Heart right ventricle (tissue), 16 donors: ENCODE results near the gene MED9. TPM values are rescaled to one million over a fixed set of nuclear protein-coding genes. Genes with fewer than 3 reads are reported as not detected.

ENCODE experiments used
- ATAC-seq, 8 donors: fragments of 200-7000 bp; cut with Tn5 transposase; one replicate each; pipeline ENCODE4 v1.9.1; 2020; ENCODE audit warnings: mild to moderate bottlenecking in 8 of 8, moderate library complexity in 8 of 8, moderate number of reproducible peaks in 1 of 8
- DNase-seq, 2 donors: peaks; one replicate each; pipeline ENCODE4 v3.0.0-alpha.2; 2020
- H3K27ac ChIP-seq, 10 donors: fragments of 200-600 bp; sonication (generic) in 2 of 10; one replicate each; pipeline versions ENCODE4 v1.5.0 to v1.8.0; 2020 to 2022; ENCODE audit warnings: mild to moderate bottlenecking in 3 of 10
- H3K27me3 ChIP-seq, 7 donors: fragments of 200-600 bp; one replicate each; pipeline ENCODE4 v1.8.0; 2021 to 2022; ENCODE audit warnings: mild to moderate bottlenecking in 2 of 7
- H3K36me3 ChIP-seq, 9 donors: fragments of 200-600 bp; sonication (generic) in 1 of 9; one replicate each; pipeline versions ENCODE4 v1.5.0 to v1.8.0; 2020 to 2022; ENCODE audit warnings: mild to moderate bottlenecking in 2 of 9
- H3K4me1 ChIP-seq, 9 donors: fragments of 200-600 bp; sonication (generic) in 1 of 9; one replicate each; pipeline versions ENCODE4 v1.5.0 to v1.8.0; 2020 to 2022; ENCODE audit warnings: mild to moderate bottlenecking in 4 of 9
- H3K4me3 ChIP-seq, 10 donors: fragments of 200-600 bp; sonication (generic) in 2 of 10; one replicate each; pipeline versions ENCODE4 v1.5.0 to v1.8.0; 2020 to 2022; ENCODE audit warnings: mild to moderate bottlenecking in 7 of 10, moderate library complexity in 2 of 10
- H3K9me3 ChIP-seq, 11 donors: fragments of 200-600 bp in 10 of 11; sonication (generic) in 2 of 11; one replicate each; pipeline versions ENCODE4 v1.5.0 to v1.8.0; 2013 to 2022; ENCODE audit warnings: mild to moderate bottlenecking in 2 of 11, control low read depth in 1 of 11, moderate library complexity in 1 of 11
- CTCF ChIP-seq, 9 donors: fragments of 200-600 bp; sonication (generic) in 2 of 9; IDR thresholded peaks; one replicate each; pipeline versions ENCODE4 v1.5.0 to v1.8.0; 2021 to 2022; ENCODE audit warnings: antibody characterized with exemption in 9 of 9, mild to moderate bottlenecking in 5 of 9, moderate library complexity in 1 of 9
- WGBS, 2 donors: extraction: QIAGEN DNeasy Blood & Tissue Kit; methylation state at CpG; one replicate each; pipeline ENCODE4 v1.1.7; 2013; ENCODE audit warnings: inconsistent platforms in 1 of 2; 5-methylcytosine and 5-hydroxymethylcytosine counted together
- intact Hi-C, 10 donors: fragments of 100-400 bp; cut with DNase I; formaldehyde crosslinking; loops; one replicate each; pipeline versions ENCODE4 v1.11.1 to v1.14.2; 2022
- polyA plus RNA-seq, 2 donors: library from polyadenylated mRNA; stranded (reverse); fragments of 200-250 nt; gene quantifications; one replicate each; pipeline ENCODE4 v1.2.3, GENCODE V29; 2013
- total RNA-seq, 10 donors: library from RNA; stranded (reverse); fragmentation: NEBNext Ultra II Directional in 3 of 10; extraction: Animal tissue kit (Norgen Biotek cat#: 25700) in 3 of 10; gene quantifications; one replicate each; pipeline versions ENCODE4 v1.2.1 to v1.2.4, GENCODE V29; 2021 to 2023
- donor health status: Arrhythmogenic right ventricular cardiomyopathy.
- donor health status: ischemic (EF 13 %, LVEDD 7.1; RV severe dilation, severe dysfunction).
- donor health status: healthy with polysubstance abuse.
- donor health status: DM: no; HTN: yes; CAD: no.
- donor health status: DM: no; HTN: no; CAD: no.
- donor health status: ischemic (EF 25% LVEDD 6.9; RV normal size, moderate dysfunction).
- donor health status: ischemic (EF 25% LVEDD 5.7; RV mildly dilated, moderate dysfunction).
- donor health status: healthy.
- donor health status: DM: yes; HTN: yes; CAD: no.
- donor health status: Ischemic cardiomyopathy.
- donor health status: ischemic (EF 35%, LVEDD 5.7; RV mildly dilated, moderate dysfunction).
- donor health status: nonischemic (EF 11% LVEDD 7.7; RV severe dilation, severe dysfunction).
- donor health status: DM: yes; HTN: yes; CAD: no.
- donor health status: PGD.
- donor health status: ischemic (EF 29% LVEDD 5.4; RV normal size, mild dysfunction).
- donor health status: nonischemic (EF 23%, LVEDD 6.1; RV moderate dilation, normal function).

Gene MED9
- total and polyA plus RNA-seq, 12 donors, result 31.4 to 42.0 (median 33.6) TPM

DNA sequence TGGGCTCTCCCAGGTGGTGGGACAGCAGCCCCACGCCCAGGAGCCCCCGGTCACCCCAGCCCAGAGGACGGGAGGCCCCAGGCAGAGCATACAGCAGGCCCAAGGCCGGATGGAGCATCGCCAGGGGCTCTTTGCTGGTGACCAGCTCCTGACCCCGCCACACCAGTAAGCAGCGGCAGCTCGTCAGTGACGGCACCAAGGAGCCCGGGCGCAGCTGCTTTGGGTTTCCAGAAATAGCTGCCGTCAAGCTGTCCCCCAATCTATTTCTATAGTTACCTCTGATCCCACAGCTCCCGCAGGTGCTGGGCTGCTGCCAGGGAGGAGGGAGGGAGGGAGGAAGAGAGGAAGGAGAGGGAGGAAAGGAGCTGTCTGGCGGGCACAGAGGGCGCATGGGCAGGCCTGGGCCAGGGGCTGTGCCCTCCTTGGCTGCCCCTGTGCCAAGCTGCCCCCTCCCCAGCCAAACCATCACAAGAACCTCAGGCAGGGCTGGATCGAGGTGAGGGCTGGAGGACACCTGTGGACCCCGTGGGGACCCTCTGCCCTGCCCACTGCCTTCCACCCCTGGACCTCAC is 30.2 kb downstream of the MED9 start:
- peaks cover 6 to 21% (median 14%) of the 10 kb centered on the region in 9 donors for H3K4me1 ChIP-seq
- H3K27ac ChIP-seq, result peak overlapping the region in 9 of 10 donors; percentile 48 to 78 (median 74)
- no peak overlapping the region for H3K4me3 ChIP-seq
- ATAC-seq (peak; percentile 39 to 83 (median 69)), DNase-seq (peak; percentile 60 to 83)
- H3K9me3 ChIP-seq, result no peaks in the 10 kb centered on the region
- no peaks in the 10 kb centered on the region for H3K27me3 ChIP-seq
- TF ChIP-seq CTCF (IDR thresholded peaks at IDR 0.05), result no peak
- intact Hi-C loops, result loop anchor here in 1 of 10 donors (10.0 kb wide), 1 partner anchor 128 kb away; no protein-coding TSS in a partner anchor
- 48 to 64% methylated on average over 16 to 17 of the region's 17 CpGs for WGBS, 2 donors
- no peaks in the 10 kb centered on the region for H3K36me3 ChIP-seq

- no peaks in the 10 kb centered on the region for H3K9me3 ChIP-seq
- WGBS, 2 donors, result 84 to 86% methylated on average over 16 of the region's 16 CpGs
- TF ChIP-seq CTCF (IDR thresholded peaks at IDR 0.05), result no peak
- peak in 2 of 8 donors; percentile 1 to 2 for ATAC-seq
- no peaks in the 10 kb centered on the region for H3K27me3 ChIP-seq
- no peak for DNase-seq
- no peaks in the 10 kb centered on the region for H3K36me3 ChIP-seq
- intact Hi-C loops, result loop anchor here in 1 of 10 donors (10.0 kb wide), 1 partner anchor 127 kb away; no protein-coding TSS in a partner anchor
- peaks cover 8 to 21% (median 14%) of the 10 kb centered on the region in 9 donors for H3K4me1 ChIP-seq
- peak overlapping the region in 9 of 10 donors; percentile 20 to 75 (median 57) for H3K27ac ChIP-seq
- H3K4me3 ChIP-seq, result no peak overlapping the region
Measured at GRCh38 chr17:17507465-17508011, 30.7 kb downstream of the MED9 start.

GRCh38 chr17:17508019-17508535 is 31.3 kb downstream of the MED9 start:
- no peak for TF ChIP-seq CTCF (IDR thresholded peaks at IDR 0.05)
- no peaks in the 10 kb centered on the region for H3K27me3 ChIP-seq
- 90 to 93% methylated on average over 11 of the region's 11 CpGs for WGBS, 2 donors
- peaks cover 8 to 21% (median 14%) of the 10 kb centered on the region in 9 donors for H3K4me1 ChIP-seq
- peak overlapping the region in 1 of 10 donors; percentile 75 for H3K27ac ChIP-seq
- DNase-seq (no peak), ATAC-seq (no peak)
- no peaks in the 10 kb centered on the region for H3K36me3 ChIP-seq
- no peak overlapping the region for H3K4me3 ChIP-seq
- intact Hi-C loops, result loop anchor here in 1 of 10 donors (10.0 kb wide), 1 partner anchor 127 kb away; no protein-coding TSS in a partner anchor
- no peaks in the 10 kb centered on the region for H3K9me3 ChIP-seq

GRCh38 chr17:17508646-17509591 is 32.1 kb downstream of the MED9 start:
- no peaks in the 10 kb centered on the region for H3K9me3 ChIP-seq
- no peaks in the 10 kb centered on the region for H3K36me3 ChIP-seq
- no peak overlapping the region for H3K4me3 ChIP-seq
- H3K27ac ChIP-seq, result no peak overlapping the region
- no peak for ATAC-seq
- peaks cover 8 to 21% (median 14%) of the 10 kb centered on the region in 9 donors for H3K4me1 ChIP-seq
- H3K27me3 ChIP-seq, result no peaks in the 10 kb centered on the region
- TF ChIP-seq CTCF (IDR thresholded peaks at IDR 0.05), result no peak
- no peak for DNase-seq
- 92 to 94% methylated on average over 33 of the region's 33 CpGs for WGBS, 2 donors
- intact Hi-C loops, result loop anchor here in 1 of 10 donors (10.0 kb wide), 1 partner anchor 126 kb away; no protein-coding TSS in a partner anchor
